IMR-90 (cell line): ENCODE results near the gene OSTN. TPM values are rescaled to one million over a fixed set of nuclear protein-coding genes. Genes with fewer than 3 reads are reported as not detected.

Experiments
- ATAC-seq: fragments of 200-7000 bp; cut with Tn5 transposase; 2 replicates; pipeline ENCODE4 v1.9.1; 2020; ENCODE audit warnings: low read depth, mild to moderate bottlenecking, moderate library complexity
- BruUV-seq: library from RNA; stranded (reverse); fragments of 400-500 nt; replicated peaks from 2 replicates; lab custom pipeline; 2021; lab: Mats Ljungman, UMichigan
- CTCF ChIA-PET: fragments of 300-600 bp; formaldehyde crosslinking; extraction: SDS; loops from one replicate; lab custom pipeline; 2021; ENCODE audit warnings: antibody characterized with exemption; lab: Yijun Ruan, JAX
- POLR2A ChIA-PET: fragments of 300-600 bp; sonication (Branson Sonifier 250); formaldehyde crosslinking; loops from one replicate; lab custom pipeline; 2022; ENCODE audit warnings: antibody characterized with exemption; ENCODE audit not compliant: unreplicated experiment; lab: Charles Lee
- DNase-seq: peaks from one replicate; pipeline ENCODE4 v3.0.0; 2013
- H2AFZ ChIP-seq: replicated peaks from 2 replicates; pipeline ENCODE3; 2013; ENCODE audit warnings: low read length, mild to moderate bottlenecking; ENCODE audit not compliant: poor library complexity
- H2AK5ac ChIP-seq: 2 replicates; pipeline ENCODE4 v1.6.1; 2013; ENCODE audit warnings: low read depth, low read length, inconsistent platforms
- H2AK9ac ChIP-seq: replicated peaks from 2 replicates; pipeline ENCODE3; 2013; ENCODE audit warnings: mild to moderate bottlenecking, low read depth, low read length, moderate library complexity; ENCODE audit not compliant: poor library complexity
- H2BK120ac ChIP-seq: 2 replicates; pipeline ENCODE4 v1.6.1; 2013; ENCODE audit warnings: low read depth, low read length, inconsistent platforms
- H2BK15ac ChIP-seq: 3 replicates; pipeline ENCODE4 v1.6.1; 2013; ENCODE audit warnings: low read depth, low read length, inconsistent platforms
- H2BK20ac ChIP-seq: 2 replicates; pipeline ENCODE4 v1.6.1; 2013; ENCODE audit warnings: low read depth, mild to moderate bottlenecking, inconsistent platforms, low read length, moderate library complexity
- H2BK5ac ChIP-seq: 2 replicates; pipeline ENCODE4 v1.6.1; 2013; ENCODE audit warnings: mild to moderate bottlenecking, low read depth, low read length, inconsistent platforms; ENCODE audit not compliant: poor library complexity, severe bottlenecking
- H3K14ac ChIP-seq: replicated peaks from 2 replicates; pipeline ENCODE4 v1.6.1; 2013; ENCODE audit warnings: low read depth, low read length, inconsistent platforms
- H3K18ac ChIP-seq: 2 replicates; pipeline ENCODE4 v1.6.1; 2013; ENCODE audit warnings: low read depth, low read length, control low read depth
- H3K23ac ChIP-seq: 2 replicates; pipeline ENCODE4 v1.6.1; 2013; ENCODE audit warnings: low read depth, low read length, inconsistent platforms
- H3K27ac ChIP-seq: 2 replicates; pipeline ENCODE4 v1.5.1; 2013; ENCODE audit warnings: mild to moderate bottlenecking, control low read depth, low read length; ENCODE audit not compliant: insufficient read depth
- H3K27me3 ChIP-seq: 2 replicates; pipeline ENCODE4 v1.6.1; 2013; ENCODE audit warnings: low read length; ENCODE audit not compliant: control insufficient read depth, insufficient read depth
- H3K36me3 ChIP-seq: 2 replicates; pipeline ENCODE4 v1.6.1; 2013; ENCODE audit warnings: low read length, mixed read lengths; ENCODE audit not compliant: control insufficient read depth, insufficient read depth
- H3K4ac ChIP-seq: 2 replicates; pipeline ENCODE4 v1.6.1; 2013; ENCODE audit warnings: low read depth, low read length, inconsistent platforms
- H3K4me1 ChIP-seq: 2 replicates; pipeline ENCODE4 v1.6.1; 2013; ENCODE audit warnings: low read length, mixed read lengths; ENCODE audit not compliant: control insufficient read depth, insufficient read depth
- H3K4me2 ChIP-seq: 2 replicates; pipeline ENCODE4 v1.6.1; 2013; ENCODE audit warnings: low read depth, mild to moderate bottlenecking, control low read depth, low read length, moderate library complexity
- H3K4me3 ChIP-seq: 2 replicates; pipeline ENCODE4 v1.5.1; 2013; ENCODE audit warnings: low read depth, mild to moderate bottlenecking, control low read depth, low read length, moderate library complexity; ENCODE audit not compliant: insufficient read depth
- H3K56ac ChIP-seq: 2 replicates; pipeline ENCODE4 v1.6.1; 2013; ENCODE audit warnings: low read length, inconsistent platforms; ENCODE audit not compliant: insufficient read depth; ENCODE audit errors: extremely low read depth
- H3K79me1 ChIP-seq, 2 experiments: 2 replicates each; pipeline ENCODE4 v1.6.1; 2013; ENCODE audit warnings: low read length in 2 of 2, inconsistent platforms in 1 of 2, low read depth in 1 of 2
- H3K9ac ChIP-seq: 2 replicates; pipeline ENCODE4 v1.6.1; 2013; ENCODE audit warnings: low read depth, low read length, control low read depth
- H3K9me1 ChIP-seq: 2 replicates; pipeline ENCODE4 v1.6.1; 2013; ENCODE audit warnings: low read length, inconsistent platforms; ENCODE audit not compliant: insufficient read depth
- H3K9me3 ChIP-seq: 2 replicates; pipeline ENCODE4 v1.6.1; 2013; ENCODE audit warnings: low read length; ENCODE audit not compliant: control insufficient read depth, insufficient read depth
- H4K20me1 ChIP-seq: 2 replicates; pipeline ENCODE4 v1.6.1; 2013; ENCODE audit warnings: low read length, inconsistent platforms; ENCODE audit not compliant: insufficient read depth
- H4K5ac ChIP-seq: 2 replicates; pipeline ENCODE4 v1.6.1; 2013; ENCODE audit warnings: mild to moderate bottlenecking, low read depth, low read length, control low read depth
- H4K8ac ChIP-seq, 2 experiments: 2 replicates each; pipeline ENCODE4 v1.6.1; 2013; ENCODE audit warnings: low read depth in 2 of 2, low read length in 2 of 2, control low read depth in 1 of 2, inconsistent platforms in 1 of 2
- H4K91ac ChIP-seq: 2 replicates; pipeline ENCODE4 v1.6.1; 2013; ENCODE audit warnings: low read depth, low read length, inconsistent platforms; ENCODE audit not compliant: insufficient read depth
- CEBPB ChIP-seq: IDR thresholded peaks from 2 replicates; pipeline ENCODE4 v1.6.1; 2012; ENCODE audit warnings: low read depth, low read length, improper control_type of control experiment
- RAD21 ChIP-seq: IDR thresholded peaks from 2 replicates; pipeline ENCODE4 v1.6.1; 2012; ENCODE audit warnings: low read length, improper control_type of control experiment
- WGBS, 2 experiments: methylation state at CpG; one replicate each; pipeline versions ENCODE4 v1.1.5 to v1.1.7; 2013; ENCODE audit warnings: missing lambda C conversion rate in 2 of 2; ENCODE audit not compliant: insufficient read length in 1 of 2; ENCODE audit errors: extremely low coverage in 2 of 2; 5-methylcytosine and 5-hydroxymethylcytosine counted together
- dilution Hi-C: fragments of 300-500 bp; cut with HindIII; formaldehyde crosslinking; loops from one replicate; pipeline ENCODE4 v1.14.3; 2018; ENCODE audit warnings: low sequenced_read_pairs; ENCODE audit not compliant: unreplicated experiment
- in situ Hi-C: fragments of 300-500 bp; cut with MboI; formaldehyde crosslinking; loops from 3 replicates; pipeline ENCODE4 v1.14.3; 2019; ENCODE audit warnings: low sequenced_read_pairs, inconsistent platforms, mixed read lengths
- intact Hi-C: fragments of 100-400 bp; cut with micrococcal nuclease; formaldehyde crosslinking; loops from 2 replicates; pipeline ENCODE4 v1.10.0; 2022
- polyA plus RNA-seq, 3 experiments: library from polyadenylated mRNA; depleted of rRNA; stranded (reverse); fragments of >200 nt; gene quantifications; 2 replicates each; pipeline ENCODE4 v1.2.3, GENCODE V29; 2012; ENCODE audit warnings: low replicate concordance in 1 of 3
- total RNA-seq: library from RNA; depleted of rRNA; stranded (reverse); fragments of >200 nt; gene quantifications from 2 replicates; pipeline ENCODE4 v1.2.3, GENCODE V29; 2012

The OSTN gene
- total and polyA plus RNA-seq, 2 of the 4 experiments (the other 2 are of a cell fraction) = not detected

GRCh38 chr3:191290311-191291025 lies 91.4 kb downstream of the OSTN start:
- TF ChIP-seq RAD21 (no peak), CEBPB (peak; percentile 53; the same call in 1 of the 2 replicates)
- no peak for ATAC-seq
- Histone ChIP-seq H2BK5ac (no peak overlapping the region), H3K9me3 (no peaks in the 10 kb centered on the region), H2BK15ac (no peak overlapping the region), H3K18ac (no peak overlapping the region), H4K8ac (no peak overlapping the region), H3K27me3 (no peaks in the 10 kb centered on the region), H3K4me1 (no peaks in the 10 kb centered on the region), H3K23ac (no peak overlapping the region), H4K91ac (no peak overlapping the region), H3K9ac (no peak overlapping the region), H3K4me3 (no peak overlapping the region), H3K56ac (no peak overlapping the region), H3K4me2 (no peak overlapping the region), H3K14ac (no peak overlapping the region), H3K79me1 (no peaks in the 10 kb centered on the region), H2BK120ac (no peak overlapping the region), H3K9me1 (no peaks in the 10 kb centered on the region), H4K5ac (no peak overlapping the region), H4K20me1 (no peaks in the 10 kb centered on the region), H2AK5ac (no peak overlapping the region), H3K4ac (no peak overlapping the region), H2BK20ac (no peak overlapping the region), H3K27ac (no peak overlapping the region), H2AFZ (no peak overlapping the region), H3K36me3 (no peaks in the 10 kb centered on the region), H2AK9ac (no peak overlapping the region)
- WGBS, 2 experiments = 100% methylated on average over 1 of the region's 4 CpGs; no CpG with 5 or more reads in 1 of the 2 experiments
- DNase-seq = no peak
- in situ Hi-C loops = no loop called here
- ChIA-PET POLR2A (no interaction called here), CTCF (no interaction called here)
- dilution Hi-C loops = no loop called here
- BruUV-seq = no TSS peak
- intact Hi-C loops = no loop called here
